GM18508 (cell line): ENCODE data around the gene PISD.
"Not testable (repeated sequence)": the region's sequence is repeated elsewhere in the genome, so short reads cannot be mapped to it uniquely, and the experiment has no call there.

Source experiments
- ATAC-seq: cut with Tn5 transposase; IDR thresholded peaks from one replicate; pipeline ENCODE4 v1.9.1; 2021; ENCODE audit warnings: moderate number of reproducible peaks; ENCODE audit not compliant: insufficient read depth, unreplicated experiment

Gene PISD

GRCh38 chr22:31661851-31662667 lies at the start of gene PISD:
PISD (minus strand) TSS chr22:31662215; CDS start chr22:31662208, 7 bp downstream.
- ATAC-seq: peak; percentile 62

GRCh38 chr22:31711226-31711625 lies 49.2 kb upstream of the PISD start:
- ATAC-seq: not testable (repeated sequence)

GRCh38 chr22:31707519-31707918 lies 45.5 kb upstream of the PISD start:
- no peak for ATAC-seq

GRCh38 chr22:31695423-31695822 lies 33.4 kb upstream of the PISD start:
- no peak for ATAC-seq

- ATAC-seq: not testable (repeated sequence)
These were observed 32.0 kb upstream of the PISD start for GRCh38 chr22:31694046-31694445.

DNA sequence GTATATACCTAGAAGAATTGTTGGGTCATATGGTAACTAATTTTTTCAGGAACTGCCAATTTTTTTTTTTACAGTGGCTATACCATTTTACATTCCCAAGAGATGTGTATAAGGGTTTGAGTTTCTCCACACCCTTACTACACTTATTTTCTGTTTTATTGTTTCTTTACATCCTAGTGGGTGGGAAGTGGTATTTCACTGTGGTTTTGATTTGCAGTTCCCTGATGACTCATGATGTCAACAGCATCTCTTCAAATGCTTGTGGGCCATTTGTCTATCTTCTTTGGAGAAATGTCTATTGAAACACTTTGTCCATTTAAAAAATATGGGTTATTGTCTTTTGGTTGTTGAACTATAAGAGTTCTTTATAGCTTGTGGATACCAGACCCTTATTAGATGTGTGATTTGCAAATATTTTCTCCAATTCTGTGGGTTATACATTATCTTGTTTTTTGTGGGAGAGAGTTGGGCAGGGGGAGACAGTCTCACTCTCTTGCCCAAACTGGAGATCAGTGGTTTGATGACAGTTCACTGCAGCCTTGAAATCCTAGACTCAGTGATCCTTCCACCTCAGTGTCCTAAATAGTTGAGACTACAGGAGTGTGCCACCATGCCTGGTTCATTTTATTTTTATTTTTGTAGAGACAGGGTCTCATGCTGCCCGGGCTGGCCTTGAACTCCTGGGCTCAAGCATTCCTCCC lies 30.3 kb upstream of the PISD start:
- ATAC-seq: no peak

- ATAC-seq: no peak
These were observed 29.4 kb upstream of the PISD start for GRCh38 chr22:31691408-31691807.

DNA sequence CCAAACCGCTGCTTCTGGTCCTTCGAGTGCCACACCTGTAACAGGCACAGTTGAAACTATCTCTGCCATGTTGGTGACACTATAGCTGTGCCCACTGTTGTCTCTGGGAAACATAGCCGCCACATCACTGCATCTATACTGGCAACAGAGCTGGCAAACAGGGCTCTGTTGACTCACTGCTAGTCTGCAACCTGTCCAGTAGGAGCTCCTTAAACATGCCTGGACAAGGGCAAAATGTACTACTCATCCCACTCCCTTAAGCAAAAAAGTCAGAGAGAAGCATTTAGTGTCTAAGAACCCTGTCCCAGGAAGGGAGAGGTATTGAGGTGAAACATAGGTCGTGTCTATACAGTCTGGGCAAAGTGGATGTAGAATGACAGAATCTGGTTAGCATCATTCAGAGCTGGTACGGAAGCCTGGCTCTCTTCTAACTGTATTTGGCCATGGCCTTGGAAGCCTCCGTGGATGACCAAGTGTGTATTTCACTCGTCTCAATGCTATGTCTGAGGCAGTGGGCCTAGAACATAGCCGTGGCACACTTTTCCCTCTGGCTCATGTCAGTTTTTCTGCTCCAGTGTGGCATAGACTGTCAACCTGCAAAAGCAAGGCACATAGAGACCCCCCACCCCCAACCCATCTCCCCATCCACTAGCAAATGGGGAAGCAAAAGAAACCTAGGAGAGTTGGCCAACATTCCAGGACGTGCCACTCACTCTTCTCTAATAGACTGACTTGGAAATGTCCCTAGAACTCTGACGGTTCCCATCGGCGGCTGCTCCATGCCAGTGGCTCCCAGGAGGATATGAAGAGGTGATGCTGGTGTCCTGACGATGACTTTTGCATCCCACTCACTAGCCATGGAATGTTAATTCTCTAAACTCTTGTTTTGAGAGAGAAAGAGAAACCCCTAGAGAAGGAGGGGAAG lies 21.4 kb upstream of the PISD start:
- no peak for ATAC-seq

- no peak for ATAC-seq
These were observed 20.7 kb upstream of the PISD start for GRCh38 chr22:31682751-31683150.

- ATAC-seq: no peak
These were observed 19.6 kb upstream of the PISD start for GRCh38 chr22:31681349-31682345.

DNA sequence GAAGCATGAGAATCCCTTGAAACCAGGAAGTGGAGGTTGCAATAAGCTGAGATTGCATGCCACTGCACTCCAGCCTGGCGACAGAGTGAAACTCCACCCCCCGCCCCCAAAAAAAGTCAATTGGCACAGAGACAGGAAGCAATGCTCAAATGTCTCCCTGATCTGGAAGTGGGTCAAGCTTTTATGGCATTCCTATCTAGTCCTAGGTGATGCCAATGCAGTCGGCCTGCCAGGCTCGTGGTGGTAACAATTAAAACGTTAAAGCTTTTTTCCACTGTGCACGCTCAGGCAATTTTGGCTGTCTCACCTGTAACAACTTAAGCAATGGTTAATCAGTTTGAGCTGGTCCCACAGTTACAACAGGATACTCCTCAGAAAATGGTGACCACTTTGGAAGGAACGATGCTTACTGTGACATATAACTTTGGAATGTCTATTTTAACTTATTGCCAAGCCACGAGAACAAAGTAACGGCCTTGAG lies 18.9 kb upstream of the PISD start:
- ATAC-seq: no peak

- no peak for ATAC-seq
These were observed 16.7 kb upstream of the PISD start for GRCh38 chr22:31678748-31679147.

- ATAC-seq: peak; percentile 55
These were observed 14.7 kb upstream of the PISD start for GRCh38 chr22:31676700-31677099.

DNA sequence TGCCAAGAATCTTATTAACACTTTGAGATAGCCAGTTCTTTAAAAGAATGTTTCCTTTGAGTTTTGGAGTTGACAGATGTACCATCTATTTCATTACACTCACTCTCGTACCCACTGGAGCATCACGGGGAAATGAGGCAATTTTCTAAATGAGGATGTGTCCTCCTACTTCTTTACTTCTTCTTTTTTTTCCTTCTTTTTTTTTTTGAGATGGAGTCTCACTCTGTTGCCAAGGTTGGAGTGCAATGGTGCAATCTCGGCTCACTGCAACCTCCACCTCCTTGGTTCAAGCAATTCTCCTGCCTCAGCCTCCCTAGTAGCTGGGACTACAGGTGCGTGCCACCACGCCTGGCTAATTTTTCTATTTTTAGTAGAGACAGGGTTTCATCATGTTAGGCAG lies 12.2 kb upstream of the PISD start:
- not testable (repeated sequence) for ATAC-seq

DNA sequence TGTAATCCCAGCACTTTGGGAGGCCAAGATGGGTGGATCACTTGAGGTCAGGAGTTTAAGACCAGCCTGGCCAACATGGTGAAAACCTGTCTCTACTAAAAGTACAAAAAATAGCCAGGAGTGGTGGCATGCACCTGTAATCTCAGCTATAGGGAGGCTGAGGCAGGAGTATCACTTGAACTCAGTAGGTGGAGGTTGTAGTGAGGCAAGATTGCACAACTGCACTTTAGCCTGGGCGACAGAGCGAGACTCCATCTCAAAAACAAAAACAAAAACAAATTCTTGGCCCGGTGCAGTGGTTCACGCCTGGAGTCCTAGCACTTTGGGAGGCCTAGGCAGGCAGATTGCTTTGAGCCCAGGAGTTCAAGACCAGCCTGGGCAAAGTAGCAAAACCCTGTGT lies 6.8 kb upstream of the PISD start:
- not testable (repeated sequence) for ATAC-seq

- ATAC-seq: no peak
These were observed 638 bp upstream of the PISD start for GRCh38 chr22:31662668-31663037.

DNA sequence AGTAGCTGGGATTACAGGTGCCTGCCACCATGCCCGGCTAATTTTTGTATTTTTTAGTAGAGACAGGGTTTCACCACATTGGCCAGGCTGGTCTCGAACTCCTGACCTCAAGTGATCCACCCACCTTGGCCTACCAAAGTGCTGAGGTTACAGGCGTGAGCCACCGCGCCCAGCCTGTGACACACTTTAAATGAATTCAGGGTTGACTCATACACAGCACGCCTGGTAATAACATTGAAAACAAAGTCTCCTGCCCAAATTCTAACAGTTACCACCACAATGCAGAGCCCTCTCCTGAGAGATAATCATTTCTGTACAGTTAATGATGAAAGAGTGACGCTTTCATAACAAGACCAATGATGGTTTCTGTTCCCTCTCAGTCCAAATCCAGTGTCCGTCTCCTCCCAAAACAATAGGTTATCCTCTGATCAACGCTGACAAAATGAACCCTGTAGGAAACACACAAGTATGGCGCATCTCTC lies 1.1 kb downstream of the PISD start:
- not testable (repeated sequence) for ATAC-seq

DNA sequence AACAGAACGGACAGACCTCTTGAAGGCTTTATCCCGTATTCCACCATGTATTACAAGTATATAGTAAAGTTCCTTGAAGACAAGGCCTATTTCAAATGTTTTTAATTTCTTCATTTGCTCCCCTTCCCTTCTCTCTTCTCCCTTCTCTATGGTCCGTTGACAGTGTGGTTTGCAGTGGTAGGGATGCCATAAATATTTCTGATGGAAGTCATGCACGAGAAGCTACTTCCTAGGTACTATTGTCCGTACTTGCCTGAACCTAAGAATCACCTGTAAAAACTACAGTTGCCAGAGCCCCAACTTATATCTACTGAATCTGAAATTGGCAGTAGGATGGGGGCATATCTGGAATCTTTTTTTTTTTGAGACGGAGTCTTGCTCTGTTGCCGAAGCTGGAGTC lies 2.8 kb downstream of the PISD start:
- no peak for ATAC-seq

- no peak for ATAC-seq
These were observed 7.6 kb downstream of the PISD start for GRCh38 chr22:31654408-31654807.
